GM12875 (cell line): Measurements from ENCODE around the gene JDP2.

Experiments used
- H3K4me3 ChIP-seq: one replicate; pipeline ENCODE4 v1.5.1; 2011; ENCODE audit warnings: low read depth, low read length, control low read depth
- CTCF ChIP-seq: IDR thresholded peaks from 2 replicates; pipeline ENCODE4 v1.5.1; 2011; ENCODE audit warnings: low read depth, mild to moderate bottlenecking, control low read depth, inconsistent platforms, low read length, moderate library complexity, borderline replicate concordance; ENCODE audit not compliant: insufficient read depth

The JDP2 gene

GRCh38 chr14:75399843-75400775 is 27.7 kb upstream of the JDP2 start:
- TF ChIP-seq CTCF: no peak
- H3K4me3 ChIP-seq: no peak overlapping the region

GRCh38 chr14:75401361-75401760 is 26.5 kb upstream of the JDP2 start:
- H3K4me3 ChIP-seq: no peak overlapping the region
- no peak for TF ChIP-seq CTCF

GRCh38 chr14:75402867-75403413 is 24.9 kb upstream of the JDP2 start:
- H3K4me3 ChIP-seq: no peak overlapping the region
- TF ChIP-seq CTCF: no peak

- no peak for TF ChIP-seq CTCF
- no peak overlapping the region for H3K4me3 ChIP-seq
Measured at GRCh38 chr14:75404847-75405246, 23.0 kb upstream of the JDP2 start.

GRCh38 chr14:75406102-75406501 is 21.7 kb upstream of the JDP2 start:
- no peak overlapping the region for H3K4me3 ChIP-seq
- no peak for TF ChIP-seq CTCF

- no peak for TF ChIP-seq CTCF
- H3K4me3 ChIP-seq: no peak overlapping the region
Measured at GRCh38 chr14:75406856-75407255, 21.0 kb upstream of the JDP2 start.
